GM13976 (cell line): Measurements from ENCODE around the gene C5orf47.

ENCODE experiments used
- DNase-seq: peaks from one replicate; pipeline ENCODE4 v3.0.0; 2012; ENCODE audit warnings: low spot score
- CTCF ChIP-seq: IDR thresholded peaks from 2 replicates; pipeline ENCODE4 v1.5.1; 2012; ENCODE audit warnings: borderline replicate concordance, mild to moderate bottlenecking; ENCODE audit not compliant: insufficient read depth; ENCODE audit errors: extremely low read depth, missing control alignments, control extremely low read depth
- in situ Hi-C: fragments of 300-500 bp; cut with MboI; formaldehyde crosslinking; loops from one replicate; pipeline ENCODE4 v1.12.0; 2022; ENCODE audit warnings: low sequenced_read_pairs, mixed read lengths, inconsistent platforms; ENCODE audit not compliant: unreplicated experiment

Gene C5orf47

GRCh38 chr5:173988554-173989431 lies at the start of gene C5orf47:
C5orf47 (plus strand) TSS chr5:173989170; CDS start chr5:173989264, 94 bp downstream.
- no peak for TF ChIP-seq CTCF
- DNase-seq = no peak
- in situ Hi-C loops = no loop called here

DNA sequence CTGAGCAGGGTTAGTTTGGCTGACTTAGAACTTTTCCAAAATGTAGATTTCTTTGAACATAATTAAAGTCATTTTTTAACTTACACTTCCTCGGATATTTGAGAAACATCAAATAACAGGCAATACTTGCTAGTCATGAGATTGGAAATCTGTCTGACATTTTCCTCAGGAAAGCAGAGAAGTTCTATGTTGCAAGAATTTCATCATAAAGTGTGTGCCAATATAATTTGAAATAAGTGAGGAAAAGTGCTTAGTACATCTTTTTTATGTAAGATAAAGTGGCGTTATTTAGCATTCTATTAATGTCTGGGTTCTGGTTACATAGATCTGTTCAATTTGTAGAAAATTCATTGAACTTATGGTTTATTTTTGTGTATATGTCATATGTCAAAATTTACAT lies 48.7 kb upstream of the C5orf47 start:
- TF ChIP-seq CTCF = no peak
- in situ Hi-C loops = no loop called here
- DNase-seq = no peak

- in situ Hi-C loops = no loop called here
- DNase-seq = no peak
- no peak for TF ChIP-seq CTCF
Observed at GRCh38 chr5:173941102-173941501, 47.9 kb upstream of the C5orf47 start.

DNA sequence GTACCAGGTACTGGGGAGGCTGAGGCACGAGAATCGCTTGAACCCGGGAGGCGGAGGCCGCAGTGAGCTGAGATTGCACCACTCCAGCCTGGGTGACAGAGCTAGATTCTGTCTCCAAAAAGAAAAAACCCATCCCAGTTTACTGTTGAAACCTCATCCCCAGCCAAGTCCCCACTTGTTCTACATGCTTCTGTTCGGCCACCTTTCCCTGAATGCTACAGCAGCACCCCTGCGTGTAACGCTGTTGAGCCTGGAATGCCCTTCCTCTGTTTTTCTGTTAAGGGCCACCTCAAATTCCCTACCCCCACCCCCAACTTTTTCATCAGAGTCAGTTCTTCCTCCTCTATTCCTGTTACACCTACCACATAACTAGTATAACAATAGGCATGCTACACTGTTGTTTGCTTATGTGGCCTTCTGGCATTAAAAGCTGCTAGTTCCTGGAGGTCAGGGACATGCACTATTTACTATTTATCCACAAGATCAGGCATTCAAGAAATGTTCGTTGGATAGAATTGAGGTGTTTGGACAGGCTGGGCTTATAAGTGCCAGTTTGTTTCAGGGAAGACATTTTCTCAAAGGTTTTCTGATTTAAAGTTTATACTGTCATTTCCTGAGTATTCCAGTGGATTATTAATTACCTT lies 47.1 kb upstream of the C5orf47 start:
- in situ Hi-C loops = no loop called here
- DNase-seq = no peak
- no peak for TF ChIP-seq CTCF

GRCh38 chr5:173944511-173944910 lies 44.5 kb upstream of the C5orf47 start:
- in situ Hi-C loops = no loop called here
- no peak for TF ChIP-seq CTCF
- DNase-seq = no peak

- DNase-seq = no peak
- TF ChIP-seq CTCF = no peak
- in situ Hi-C loops = no loop called here
Observed at GRCh38 chr5:173945160-173945559, 43.8 kb upstream of the C5orf47 start.
